DMS153 (cell line): ENCODE measurements around the gene ARL14.
"Not testable (repeated sequence)": the region's sequence is repeated elsewhere in the genome, so short reads cannot be mapped to it uniquely, and the experiment has no call there.

ENCODE experiments used
- DNase-seq: peaks from one replicate; lab custom pipeline; 2025; lab: John Stamatoyannopoulos, UW

The ARL14 gene

GRCh38 chr3:160677459-160677881 is 510 bp downstream of the ARL14 start:
- no peak for DNase-seq

- DNase-seq, result no peak
Observed at GRCh38 chr3:160678292-160678842, 1.4 kb downstream of the ARL14 start.

- DNase-seq, result no peak
Observed at GRCh38 chr3:160684368-160684740, 7.4 kb downstream of the ARL14 start.

GRCh38 chr3:160685144-160685766 is 8.3 kb downstream of the ARL14 start:
- DNase-seq, result no peak

GRCh38 chr3:160686955-160687535 is 10.1 kb downstream of the ARL14 start:
- DNase-seq, result no peak

- no peak for DNase-seq
Observed at GRCh38 chr3:160691151-160691550, 14.2 kb downstream of the ARL14 start.

GRCh38 chr3:160691962-160692361 is 15.0 kb downstream of the ARL14 start:
- DNase-seq, result no peak

- DNase-seq, result no peak
Observed at GRCh38 chr3:160693191-160693590, 16.2 kb downstream of the ARL14 start.

GRCh38 chr3:160694345-160694744 is 17.4 kb downstream of the ARL14 start:
- no peak for DNase-seq

- no peak for DNase-seq
Observed at GRCh38 chr3:160695003-160695402, 18.0 kb downstream of the ARL14 start.

- no peak for DNase-seq
Observed at GRCh38 chr3:160695915-160696327, 19.0 kb downstream of the ARL14 start.

- no peak for DNase-seq
Observed at GRCh38 chr3:160697637-160698380, 20.8 kb downstream of the ARL14 start.

- DNase-seq, result no peak
Observed at GRCh38 chr3:160698599-160699195, 21.7 kb downstream of the ARL14 start.

- DNase-seq, result no peak
Observed at GRCh38 chr3:160701490-160701889, 24.5 kb downstream of the ARL14 start.

- DNase-seq, result no peak
Observed at GRCh38 chr3:160702290-160702689, 25.3 kb downstream of the ARL14 start.

GRCh38 chr3:160703974-160704373 is 27.0 kb downstream of the ARL14 start:
- no peak for DNase-seq

GRCh38 chr3:160707187-160707794 is 30.3 kb downstream of the ARL14 start:
- DNase-seq, result peak; percentile 44

- no peak for DNase-seq
Observed at GRCh38 chr3:160709477-160710182, 32.7 kb downstream of the ARL14 start.

- DNase-seq, result not testable (repeated sequence)
Observed at GRCh38 chr3:160713144-160713543, 36.2 kb downstream of the ARL14 start.

GRCh38 chr3:160719710-160720109 is 42.8 kb downstream of the ARL14 start:
- no peak for DNase-seq

GRCh38 chr3:160720123-160720746 is 43.3 kb downstream of the ARL14 start:
- no peak for DNase-seq
